K562 (cell line): ENCODE results near the gene FKBP8. TPM values are rescaled to one million over a fixed set of nuclear protein-coding genes. Genes with fewer than 3 reads are reported as not detected.

ENCODE experiments used
- CBX1 ChIP-seq: sonication (generic); IDR thresholded peaks from 2 replicates; pipeline ENCODE4 v1.6.1; 2016; ENCODE audit warnings: antibody characterized with exemption, low read depth, mild to moderate bottlenecking
- CBX5 ChIP-seq: IDR thresholded peaks from 2 replicates; pipeline ENCODE4 v1.6.1; 2014; ENCODE audit warnings: low read depth, borderline replicate concordance
- EHMT2 ChIP-seq: fragments of 450-650 bp; IDR thresholded peaks from 2 replicates; pipeline ENCODE4 v1.6.1; 2018; ENCODE audit warnings: antibody characterized with exemption
- HLTF ChIP-seq: fragments of 450-650 bp; IDR thresholded peaks from 2 replicates; pipeline ENCODE4 v1.6.1; 2016
- KDM5B ChIP-seq: fragments of 200-600 bp; sonication (generic); IDR thresholded peaks from 2 replicates; pipeline ENCODE4 v1.6.1; 2012; ENCODE audit warnings: low read depth, mild to moderate bottlenecking, moderate library complexity, low read length, control low read depth, inconsistent platforms; ENCODE audit not compliant: insufficient replicate concordance
- MEF2D ChIP-seq: conservative IDR thresholded peaks from 2 replicates; pipeline ENCODE4 v1.6.1; 2016; ENCODE audit warnings: low read depth, missing genetic modification characterization, missing compliant biosample characterization
- RBM22 ChIP-seq: fragments of 200-400 bp; formaldehyde crosslinking; IDR thresholded peaks from 2 replicates; pipeline ENCODE4 v1.6.1; 2018; ENCODE audit warnings: low read length, low read depth; ENCODE audit not compliant: poor library complexity, severe bottlenecking
- TGIF2 ChIP-seq: sonication (generic); formaldehyde crosslinking; IDR thresholded peaks from 2 replicates; pipeline ENCODE4 v1.8.1; 2022; ENCODE audit warnings: mild to moderate bottlenecking, missing genetic modification reagents, moderate library complexity
- THRA ChIP-seq: fragments of 450-650 bp; IDR thresholded peaks from 2 replicates; pipeline ENCODE4 v1.6.1; 2017; ENCODE audit warnings: mild to moderate bottlenecking, moderate library complexity
- TSC22D4 ChIP-seq: fragments of 450-650 bp; IDR thresholded peaks from 2 replicates; pipeline ENCODE4 v1.6.1; 2016; ENCODE audit warnings: missing genetic modification characterization, missing biosample characterization, control low read depth
- ZBED1 ChIP-seq: IDR thresholded peaks from 2 replicates; pipeline ENCODE4 v1.6.1; 2014
- ZBTB2 ChIP-seq: fragments of 450-650 bp; IDR thresholded peaks from 2 replicates; pipeline ENCODE4 v1.6.1; 2016; ENCODE audit warnings: antibody characterized with exemption
- ZNF175 ChIP-seq: fragments of 200-800 bp; sonication (Bioruptor generic); IDR thresholded peaks from 2 replicates; pipeline ENCODE4 v1.6.1; 2016; ENCODE audit warnings: low read depth, mild to moderate bottlenecking, missing genetic modification characterization, missing compliant biosample characterization
- ZNF217 ChIP-seq: sonication (generic); formaldehyde crosslinking; IDR thresholded peaks from 2 replicates; pipeline ENCODE4 v1.8.0; 2022; ENCODE audit warnings: mild to moderate bottlenecking, missing genetic modification reagents
- ZNF57 ChIP-seq: fragments of 450-650 bp; formaldehyde crosslinking; IDR thresholded peaks from 2 replicates; pipeline ENCODE4 v1.4.0; 2020; ENCODE audit warnings: mild to moderate bottlenecking, moderate library complexity
- ZNF696 ChIP-seq: fragments of 250-450 bp; sonication (Bioruptor Pico); conservative IDR thresholded peaks from 2 replicates; pipeline ENCODE4 v1.4.0; 2020; ENCODE audit warnings: mild to moderate bottlenecking, moderate library complexity
- ZSCAN29 ChIP-seq: fragments of 450-650 bp; IDR thresholded peaks from 2 replicates; pipeline ENCODE4 v1.6.1; 2017
- polyA plus RNA-seq, 8 experiments: library from polyadenylated mRNA; depleted of rRNA in 4 of 8; stranded (reverse) in 5 of 8; unstranded in 3 of 8; fragments of >200 nt; fragmentation: Nextera tagmentation in 2 of 8; fragmentation: Illumina TruSeq in 1 of 8; extraction: Ambion mirVana in 2 of 8; extraction: Trizol in 1 of 8; gene quantifications; 2 replicates each; pipeline versions ENCODE4 v1.2.1 to v1.2.3, GENCODE V29; 2011 to 2014; ENCODE audit warnings: inconsistent platforms in 1 of 8, missing spikeins in 1 of 8
- total RNA-seq, 7 experiments: library from RNA; depleted of rRNA in 6 of 7; stranded (reverse); fragments of >200 nt in 6 of 7; fragmentation: Illumina TruSeq in 2 of 7; extraction: Trizol in 2 of 7; gene quantifications; 2 replicates each; pipeline versions ENCODE4 v1.2.1 to v1.2.3, GENCODE V29; 2011 to 2021; ENCODE audit warnings: low replicate concordance in 1 of 7
- TF ChIP-seq, protein P1 (sequence below): sonication (generic); formaldehyde crosslinking; IDR thresholded peaks from 2 replicates; pipeline ENCODE4 v1.8.0; 2022; ENCODE audit warnings: missing genetic modification reagents, mild to moderate bottlenecking, moderate library complexity, borderline replicate concordance

Gene FKBP8
- total and polyA plus RNA-seq, 9 of the 15 experiments (the other 6 are each of a cell fraction or from before 2014, with no cell fraction given) = 0.46 to 236 (median 104) TPM

DNA sequence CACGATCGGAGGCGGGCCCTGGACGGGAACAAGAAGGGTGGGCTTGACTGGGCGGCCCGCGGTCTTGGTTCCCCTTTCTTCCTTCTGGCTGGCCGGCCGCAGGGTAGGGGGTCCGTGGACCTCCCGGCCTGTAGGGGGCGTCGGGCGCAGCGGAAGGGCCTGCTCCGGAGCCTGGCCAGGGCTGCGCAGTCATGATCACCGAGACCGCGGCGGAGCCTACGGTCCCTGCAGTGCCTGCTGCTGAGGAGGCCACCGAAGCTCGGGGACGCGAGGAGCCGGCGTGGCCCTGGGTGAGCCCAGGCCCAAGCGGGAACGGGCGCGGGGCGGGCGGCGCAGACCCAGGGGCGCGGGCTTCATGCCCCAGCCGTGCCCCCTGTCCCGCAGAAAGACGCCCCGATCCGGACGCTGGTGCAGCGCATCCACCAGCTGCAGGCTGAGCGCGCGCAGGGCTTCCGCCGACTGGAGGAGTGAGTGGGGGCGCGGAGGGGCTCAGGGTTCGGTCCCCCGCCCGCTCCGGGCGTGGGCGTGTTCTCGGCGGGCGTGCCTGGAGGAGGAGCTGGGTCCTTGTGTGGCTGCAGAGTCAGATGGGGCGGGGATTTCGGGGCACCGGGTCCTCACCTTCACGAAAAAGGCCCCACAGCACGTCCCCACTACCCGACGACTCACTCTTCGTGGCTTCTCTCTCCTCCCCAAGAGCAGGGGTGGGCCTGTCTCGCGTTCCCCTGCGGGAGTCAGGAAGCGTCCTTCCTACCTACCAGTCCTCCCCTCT lies 45.4 kb upstream of the FKBP8 start, which contains the start of gene REX1BD (continued):
- TF ChIP-seq, protein P1, sequence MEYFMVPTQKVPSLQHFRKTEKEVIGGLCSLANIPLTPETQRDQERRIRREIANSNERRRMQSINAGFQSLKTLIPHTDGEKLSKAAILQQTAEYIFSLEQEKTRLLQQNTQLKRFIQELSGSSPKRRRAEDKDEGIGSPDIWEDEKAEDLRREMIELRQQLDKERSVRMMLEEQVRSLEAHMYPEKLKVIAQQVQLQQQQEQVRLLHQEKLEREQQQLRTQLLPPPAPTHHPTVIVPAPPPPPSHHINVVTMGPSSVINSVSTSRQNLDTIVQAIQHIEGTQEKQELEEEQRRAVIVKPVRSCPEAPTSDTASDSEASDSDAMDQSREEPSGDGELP (CRISPR knock-in tag) = peak; percentile 90; the same call in 1 of the 2 replicates
- TF ChIP-seq CBX1 (peak; percentile 98), TSC22D4 (no peak), KDM5B (peak; percentile 53), TGIF2 (CRISPR knock-in tag) (no peak; the same call in 1 of the 2 replicates), MEF2D (no peak), ZNF57 (CRISPR knock-in tag) (no peak), ZNF175 (CRISPR knock-in tag) (no peak), ZNF696 (CRISPR knock-in tag) (no peak), ZBED1 (no peak), ZBTB2 (peak; percentile 20; the same call in 1 of the 2 replicates), HLTF (peak; percentile 77; the same call in 1 of the 2 replicates), THRA (no peak), ZNF217 (CRISPR knock-in tag) (no peak), CBX5 (no peak), RBM22 (peak; percentile 76), EHMT2 (0 out of 2 replicates have a peak, but pooled peaks have one; percentile 19), ZSCAN29 (no peak)
